ENCODE data around the gene RAD23B.

GRCh38 chr9:107258919-107259318, 24.2 kb upstream of the RAD23B start:
- TF ChIP-seq REST (IDR thresholded peaks at IDR 0.05; ENCODE audit: insufficient replicate concordance, low read depth): no peak
- TF ChIP-seq CTCF (IDR thresholded peaks at IDR 0.05; ENCODE audit: insufficient read depth, low read length): no peak
- TF ChIP-seq POLR2AphosphoS5 (IDR thresholded peaks at IDR 0.05; ENCODE audit: low read depth): no peak
- TF ChIP-seq GABPA (IDR thresholded peaks at IDR 0.05; ENCODE audit: low read depth): no peak

All from HL-60 (cell line).